ENCODE measurements around the gene IRF6.

IRF6 gene

DNA sequence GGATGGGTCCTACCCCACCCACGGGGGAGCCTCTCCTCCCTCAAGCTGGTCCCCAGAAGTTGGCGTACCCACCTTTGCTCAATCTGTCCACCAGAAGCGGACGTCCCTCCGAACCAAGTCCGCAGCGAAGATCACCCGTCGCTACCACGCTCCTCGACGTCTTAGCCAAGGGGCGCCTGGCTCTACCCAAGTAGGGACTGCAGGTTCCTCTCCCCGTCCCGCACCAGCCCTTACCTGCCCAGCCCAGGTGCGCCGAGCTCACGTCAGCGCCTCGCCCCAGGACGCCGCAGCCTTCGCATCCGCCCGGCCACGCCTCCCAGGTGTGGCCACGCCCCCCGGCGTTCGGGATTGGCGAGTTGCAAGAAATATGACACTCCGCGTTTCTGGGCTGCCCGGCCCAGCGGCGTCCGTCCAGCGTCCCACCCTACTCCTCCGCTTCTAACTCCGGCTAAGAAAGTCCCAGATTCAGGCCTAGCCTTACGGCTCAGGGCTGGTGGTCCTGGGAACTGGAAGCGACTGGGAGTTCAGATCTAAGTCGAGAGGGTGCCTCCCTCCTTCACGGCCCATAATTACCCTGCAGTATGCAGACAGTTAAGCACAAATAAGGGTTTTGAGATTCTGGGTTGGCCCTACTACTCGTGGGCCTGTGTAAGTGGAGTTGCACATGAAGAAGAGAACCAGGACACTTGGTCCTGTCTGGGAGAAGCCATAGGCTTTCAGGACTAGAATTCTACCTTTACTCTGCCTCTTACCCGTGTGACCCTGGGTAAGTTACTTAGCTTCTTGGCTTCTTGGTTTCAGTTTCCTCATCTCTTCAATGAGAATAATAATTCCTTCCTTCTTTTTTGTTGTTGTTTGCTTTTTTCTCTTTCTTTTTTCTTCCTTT is at the start of gene IRF6:
Gene IRF6 (minus strand): TSS at position 268 of the 886 bp plus-strand sequence. CDS start 4,729 bp downstream, outside the sequence.
- DNase-seq (ENCODE audit: low spot score): peak; percentile 67

DNA sequence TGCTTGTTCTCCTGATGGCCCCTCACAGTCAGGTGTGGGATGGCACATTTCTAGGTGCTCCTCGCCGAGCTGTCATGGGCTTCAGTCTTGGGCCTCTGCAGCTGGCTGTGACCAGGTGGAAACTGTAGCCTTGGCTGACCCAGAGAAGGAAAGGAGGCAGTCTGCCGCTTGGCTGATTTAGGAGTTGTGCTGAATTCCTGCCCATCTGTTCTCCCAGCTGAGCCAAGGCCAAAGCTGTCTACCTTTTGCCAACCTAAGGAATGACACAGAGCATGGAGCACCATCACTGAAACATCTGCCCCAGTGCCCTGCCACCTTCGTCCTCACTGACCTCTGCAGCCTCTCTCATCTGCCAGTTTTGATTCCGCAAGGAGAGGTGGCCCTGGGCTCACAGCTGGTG is 49.7 kb upstream of the IRF6 start:
- peak; percentile 63 for DNase-seq (ENCODE audit: low spot score)

GRCh38 chr1:209855006-209855405 is 49.1 kb upstream of the IRF6 start:
- DNase-seq (ENCODE audit: low spot score): peak; percentile 48

GRCh38 chr1:209854196-209854595 is 48.3 kb upstream of the IRF6 start:
- peak; percentile 66 for DNase-seq (ENCODE audit: low spot score)

- DNase-seq (ENCODE audit: low spot score): peak; percentile 48
These were observed 47.7 kb upstream of the IRF6 start for GRCh38 chr1:209853676-209854075.

DNA sequence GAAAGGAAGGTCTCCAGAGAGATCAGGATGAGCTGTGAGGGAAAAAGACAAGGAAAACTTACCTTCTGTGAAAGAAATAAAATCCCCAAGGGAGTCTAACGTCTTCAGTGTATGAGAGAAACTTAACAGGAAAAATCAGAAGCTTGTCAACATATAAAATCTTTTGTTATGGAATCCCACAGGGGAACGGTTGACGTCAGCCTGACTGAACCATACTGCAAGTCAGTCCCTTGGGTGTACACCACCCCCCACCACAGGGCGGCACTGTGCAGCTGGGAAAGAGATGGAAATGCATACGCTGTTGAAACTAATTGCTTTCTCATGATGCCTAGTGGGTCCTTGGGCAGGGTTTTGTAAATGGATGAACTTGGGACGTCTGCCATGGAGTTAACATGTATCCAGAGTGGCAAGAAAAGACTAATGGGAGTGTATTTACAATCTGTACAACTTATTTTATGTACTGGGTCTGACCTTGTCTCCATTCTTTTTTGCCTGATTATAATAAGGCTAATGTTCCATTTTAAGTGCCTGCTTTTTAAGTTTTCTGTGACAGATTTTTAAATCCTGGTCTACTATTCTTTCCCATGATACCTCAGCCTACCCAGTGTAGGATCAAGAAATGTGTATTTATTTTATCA is 44.5 kb upstream of the IRF6 start:
- peak; percentile 88 for DNase-seq (ENCODE audit: low spot score)

- DNase-seq (ENCODE audit: low spot score): no peak
These were observed 43.4 kb upstream of the IRF6 start for GRCh38 chr1:209849388-209849787.

DNA sequence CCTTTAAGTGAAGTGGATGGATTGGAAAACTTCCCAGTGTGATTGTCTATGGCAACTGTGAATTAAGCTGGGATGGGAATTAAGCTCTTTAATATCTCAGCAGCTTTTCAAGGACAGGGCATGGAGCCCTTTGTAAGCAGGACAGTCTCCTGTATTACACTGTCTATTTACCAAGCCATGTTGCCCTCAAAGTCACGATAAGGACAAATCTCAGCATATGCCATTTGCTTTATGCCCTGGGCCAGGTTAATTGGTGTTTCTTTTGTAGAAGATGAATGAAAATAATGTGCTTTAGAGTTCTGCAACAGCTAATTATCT is 39.4 kb upstream of the IRF6 start:
- DNase-seq (ENCODE audit: low spot score): no peak

- DNase-seq (ENCODE audit: low spot score): no peak
These were observed 38.9 kb upstream of the IRF6 start for GRCh38 chr1:209844695-209845407.

DNA sequence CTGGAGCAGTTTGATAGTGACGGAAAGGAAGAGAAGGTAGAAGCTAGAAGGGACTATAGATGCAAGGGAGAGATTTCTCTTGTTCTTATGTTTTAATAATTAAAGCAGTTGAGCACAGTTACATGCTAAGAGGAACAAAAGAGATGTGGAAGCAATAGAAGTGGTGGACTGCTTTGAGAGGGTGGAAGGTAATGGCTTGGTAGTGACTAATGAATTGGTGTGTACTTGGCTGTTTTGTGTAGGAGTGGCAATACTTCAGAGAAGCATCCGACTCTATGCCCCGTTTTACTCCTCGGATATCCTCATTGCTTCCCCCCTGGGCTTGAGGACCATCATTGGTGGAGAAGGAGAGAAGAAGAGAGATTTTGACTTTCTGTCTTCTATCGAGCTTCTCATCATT is 34.7 kb upstream of the IRF6 start:
- no peak for DNase-seq (ENCODE audit: low spot score)

GRCh38 chr1:209839875-209840546 is 34.1 kb upstream of the IRF6 start:
- no peak for DNase-seq (ENCODE audit: low spot score)

- no peak for DNase-seq (ENCODE audit: low spot score)
These were observed 32.6 kb upstream of the IRF6 start for GRCh38 chr1:209838537-209838936.

- DNase-seq (ENCODE audit: low spot score): no peak
These were observed 31.7 kb upstream of the IRF6 start for GRCh38 chr1:209837671-209838070.

- DNase-seq (ENCODE audit: low spot score): no peak
These were observed 29.9 kb upstream of the IRF6 start for GRCh38 chr1:209835782-209836298.

DNA sequence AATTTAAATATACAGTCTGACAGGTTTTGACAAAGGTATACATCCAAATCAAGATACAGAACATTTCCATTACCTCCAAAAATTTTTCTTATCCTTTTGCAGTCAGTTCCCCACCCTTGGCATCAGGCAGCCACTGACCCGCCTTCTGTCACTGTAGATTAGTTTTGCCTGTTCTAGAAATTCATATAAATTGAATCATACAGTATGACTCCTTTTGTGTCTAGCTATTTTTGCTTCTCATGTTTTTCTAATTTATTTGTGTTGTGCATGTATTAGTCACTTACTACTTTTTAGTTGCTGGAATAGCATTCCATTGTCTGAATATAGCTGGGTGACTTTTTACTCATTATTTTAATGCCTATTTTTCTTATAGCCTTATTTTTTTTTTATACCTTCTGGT is 25.7 kb upstream of the IRF6 start:
- no peak for DNase-seq (ENCODE audit: low spot score)

DNA sequence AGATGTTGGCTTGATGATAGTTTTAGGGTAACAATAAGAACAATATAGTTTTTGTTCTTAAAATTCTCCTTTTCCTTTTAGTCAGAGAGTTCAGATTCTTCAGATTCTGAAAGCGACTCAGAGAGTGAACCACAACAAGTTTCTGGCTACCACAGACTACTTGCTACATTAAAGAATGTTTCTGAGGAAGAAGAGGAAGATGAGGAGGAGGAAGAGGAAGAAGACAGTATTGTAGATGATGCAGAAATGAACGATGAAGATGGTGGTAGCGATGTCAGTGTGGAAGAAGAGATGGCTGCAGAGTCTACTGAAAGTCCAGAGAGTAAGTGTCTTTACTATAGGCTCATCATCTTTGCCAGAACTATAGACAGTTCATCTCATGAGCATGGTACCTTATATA is 24.8 kb upstream of the IRF6 start:
- DNase-seq (ENCODE audit: low spot score): no peak

DNA sequence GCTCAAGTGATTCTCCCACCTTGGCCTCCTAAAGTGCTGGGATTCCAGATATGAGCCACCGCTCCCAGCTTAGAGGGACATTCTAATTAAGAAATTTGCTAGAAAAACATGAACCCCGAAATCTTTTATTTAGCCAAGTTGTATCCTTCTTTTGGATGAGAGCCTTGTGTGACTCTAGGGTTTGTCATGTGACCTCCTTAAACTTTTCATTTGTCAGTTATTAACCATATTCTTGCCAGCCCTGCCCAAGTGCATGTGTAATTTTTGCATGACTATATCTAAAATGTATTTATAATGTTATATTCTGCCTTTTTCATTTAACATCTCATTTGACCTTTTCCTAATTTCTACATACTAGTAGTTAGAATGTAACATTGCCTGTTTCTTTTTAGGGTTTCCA is 23.8 kb upstream of the IRF6 start:
- no peak for DNase-seq (ENCODE audit: low spot score)

DNA sequence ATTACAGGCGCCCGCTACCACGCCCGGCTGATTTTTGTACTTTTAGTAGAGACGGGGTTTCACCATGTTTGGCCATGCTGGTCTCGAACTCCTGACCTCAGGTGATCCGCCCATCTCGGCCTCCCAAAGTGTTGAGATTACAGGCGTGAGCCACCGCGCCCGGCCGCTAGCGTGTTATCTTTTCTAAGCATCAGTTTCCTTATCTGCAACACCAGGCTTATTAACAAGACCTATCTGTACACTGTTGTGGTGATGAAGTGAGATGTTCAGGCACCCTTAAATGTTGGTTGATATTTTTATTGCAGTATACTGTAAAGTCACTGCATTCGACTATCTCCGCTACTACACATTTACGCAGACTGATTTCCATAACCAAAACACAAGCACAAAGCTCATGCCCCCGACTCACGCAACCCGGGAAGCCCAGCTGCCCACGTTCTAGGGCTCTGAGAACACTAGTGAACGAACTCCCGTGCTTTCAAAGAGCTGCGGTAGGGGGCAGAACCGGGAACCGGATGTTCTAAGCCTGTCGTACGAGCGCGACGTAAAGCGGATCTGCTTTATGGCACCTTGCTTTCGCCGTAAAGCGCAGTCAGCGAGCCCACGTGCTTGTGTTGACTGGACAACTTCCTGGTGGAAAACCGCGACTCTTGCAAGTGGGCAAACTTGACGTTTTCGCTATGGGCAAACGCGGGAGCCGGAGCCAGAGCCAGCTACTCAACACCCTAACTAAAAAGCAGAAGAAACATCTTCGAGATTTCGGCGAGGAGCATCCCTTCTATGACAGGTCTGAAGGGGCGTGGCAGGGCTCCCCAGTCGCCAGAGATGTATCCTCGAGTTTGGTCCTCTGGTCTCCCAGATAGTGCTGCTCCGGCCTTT is 21.7 kb upstream of the IRF6 start, which contains the start of gene UTP25:
Gene UTP25 (plus strand): TSS at position 589 of the 879 bp plus-strand sequence. CDS start 92 bp downstream, at position 681.
- DNase-seq (ENCODE audit: low spot score): peak; percentile 96

GRCh38 chr1:209825591-209826434 is 19.9 kb upstream of the IRF6 start:
- DNase-seq (ENCODE audit: low spot score): no peak

All from cerebellar cortex (tissue), 1 donor.